Prostate gland (tissue), 2 donors: ENCODE results near the gene ZFYVE9.

Experiments
- CTCF ChIP-seq, 4 experiments: fragments of 200-600 bp in 2 of 4; fragments of 450-650 bp in 2 of 4; sonication (generic) in 2 of 4; IDR thresholded peaks; 1 replicate in 3 of 4; 2 replicates in 1 of 4; pipeline ENCODE4 v1.5.1; 2016 to 2019; ENCODE audit warnings: antibody characterized with exemption in 4 of 4, mild to moderate bottlenecking in 2 of 4, moderate library complexity in 2 of 4
- POLR2A ChIP-seq: fragments of 450-650 bp; IDR thresholded peaks from one replicate; pipeline ENCODE4 v1.6.1; 2016; ENCODE audit warnings: antibody characterized with exemption, mild to moderate bottlenecking
- POLR2AphosphoS5 ChIP-seq: sonication (generic); formaldehyde crosslinking; IDR thresholded peaks from one replicate; pipeline ENCODE4 v1.6.1; 2017; ENCODE audit warnings: antibody characterized with exemption

DNA sequence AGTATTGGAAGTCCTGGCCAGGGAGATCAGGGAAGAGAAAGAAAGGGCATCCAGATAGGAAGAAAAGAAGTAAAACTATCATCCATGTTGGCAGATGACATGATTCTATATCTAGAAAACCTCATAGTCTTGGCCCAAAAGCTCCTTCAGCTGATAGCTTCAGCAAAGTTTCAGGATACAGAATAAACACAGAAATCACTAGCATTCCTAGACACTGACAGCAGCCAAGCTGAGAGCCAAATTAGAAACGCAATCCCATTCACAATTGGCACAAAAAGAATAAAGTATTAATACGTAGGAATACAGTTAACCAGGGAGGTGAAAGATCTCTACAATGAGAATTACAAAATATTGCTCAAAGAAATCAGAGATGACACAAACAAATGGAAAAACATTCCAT is 44.6 kb downstream of the ZFYVE9 start:
- TF ChIP-seq CTCF (IDR thresholded peaks at IDR 0.05) (no peak), POLR2A (no peak), POLR2AphosphoS5 (no peak)
